HepG2 (cell line): ENCODE results near the gene NR1H2. TPM values are rescaled to one million over a fixed set of nuclear protein-coding genes. Genes with fewer than 3 reads are reported as not detected.

Experiments used
- ARHGAP35 ChIP-seq: sonication (generic); formaldehyde crosslinking; IDR thresholded peaks from 2 replicates; pipeline ENCODE4 v1.9.0; 2022; ENCODE audit warnings: mild to moderate bottlenecking, inconsistent platforms, moderate library complexity, missing genetic modification reagents, borderline replicate concordance
- BRCA1 ChIP-seq: sonication (generic); formaldehyde crosslinking; IDR thresholded peaks from 2 replicates; pipeline ENCODE4 v1.4.0; 2020; ENCODE audit warnings: missing genetic modification reagents
- CBX5 ChIP-seq: sonication (generic); formaldehyde crosslinking; IDR thresholded peaks from 2 replicates; pipeline ENCODE4 v1.4.0; 2020; ENCODE audit warnings: missing genetic modification reagents, borderline replicate concordance
- DMTF1 ChIP-seq: sonication (generic); formaldehyde crosslinking; IDR thresholded peaks from 2 replicates; pipeline ENCODE4 v1.4.0; 2020; ENCODE audit warnings: mild to moderate bottlenecking, missing genetic modification reagents
- ISX ChIP-seq: sonication (generic); formaldehyde crosslinking; conservative IDR thresholded peaks from 2 replicates; pipeline ENCODE4 v1.5.0; 2020; ENCODE audit warnings: missing genetic modification reagents
- KLF9 ChIP-seq: IDR thresholded peaks from 2 replicates; pipeline ENCODE4 v1.6.1; 2016; ENCODE audit warnings: low read depth
- NONO ChIP-seq, 2 experiments: fragments of 450-650 bp in 1 of 2; sonication (generic) in 1 of 2; formaldehyde crosslinking in 1 of 2; IDR thresholded peaks in 1 of 2; conservative IDR thresholded peaks in 1 of 2; 2 replicates each; pipeline versions ENCODE4 v1.6.1 to v1.8.0; 2017 to 2022; ENCODE audit warnings: mild to moderate bottlenecking in 1 of 2, missing genetic modification reagents in 1 of 2, moderate library complexity in 1 of 2
- POLR2AphosphoS5 ChIP-seq: IDR thresholded peaks from 2 replicates; pipeline ENCODE4 v1.6.1; 2012; ENCODE audit warnings: low read depth, low read length
- PRMT3 ChIP-seq: sonication (generic); formaldehyde crosslinking; IDR thresholded peaks from 2 replicates; pipeline ENCODE4 v1.8.1; 2022; ENCODE audit warnings: low read depth, mild to moderate bottlenecking, moderate library complexity, missing genetic modification reagents, borderline replicate concordance
- RCOR2 ChIP-seq: IDR thresholded peaks from 2 replicates; pipeline ENCODE4 v1.6.1; 2016; ENCODE audit warnings: missing biosample characterization, missing genetic modification reagents
- RFXAP ChIP-seq: sonication (generic); formaldehyde crosslinking; IDR thresholded peaks from 2 replicates; pipeline ENCODE4 v1.4.0; 2020; ENCODE audit warnings: missing genetic modification reagents, borderline replicate concordance
- SP1 ChIP-seq, 2 experiments: fragments of 450-650 bp in 1 of 2; sonication (generic) in 1 of 2; formaldehyde crosslinking in 1 of 2; IDR thresholded peaks; 2 replicates each; pipeline versions ENCODE4 v1.4.0 to v1.6.1; 2016 to 2020; ENCODE audit warnings: missing genetic modification reagents in 1 of 2
- SRF ChIP-seq: IDR thresholded peaks from 2 replicates; pipeline ENCODE4 v1.6.1; 2011; ENCODE audit warnings: mild to moderate bottlenecking, low read depth, low read length, moderate library complexity
- THAP9 ChIP-seq: sonication (generic); formaldehyde crosslinking; IDR thresholded peaks from 2 replicates; pipeline ENCODE4; 2020; ENCODE audit warnings: missing genetic modification reagents, mild to moderate bottlenecking, borderline replicate concordance
- YEATS4 ChIP-seq: sonication (generic); formaldehyde crosslinking; IDR thresholded peaks from 2 replicates; pipeline ENCODE4 v1.4.0; 2020; ENCODE audit warnings: missing genetic modification reagents, borderline replicate concordance
- ZFP62 ChIP-seq: sonication (generic); formaldehyde crosslinking; IDR thresholded peaks from 2 replicates; pipeline ENCODE4 v1.4.0; 2020; ENCODE audit warnings: missing genetic modification reagents
- ZFY ChIP-seq: sonication (generic); formaldehyde crosslinking; IDR thresholded peaks from 2 replicates; pipeline ENCODE4 v1.4.0; 2020; ENCODE audit warnings: missing genetic modification reagents
- ZNF160 ChIP-seq: sonication (generic); formaldehyde crosslinking; IDR thresholded peaks from 2 replicates; pipeline ENCODE4 v1.8.0; 2022; ENCODE audit warnings: mild to moderate bottlenecking, inconsistent platforms, missing genetic modification reagents
- ZNF232 ChIP-seq: sonication (generic); formaldehyde crosslinking; IDR thresholded peaks from 2 replicates; pipeline ENCODE4 v1.4.0; 2020; ENCODE audit warnings: missing genetic modification reagents, borderline replicate concordance
- ZNF878 ChIP-seq: sonication (generic); formaldehyde crosslinking; IDR thresholded peaks from 2 replicates; pipeline ENCODE4 v1.8.1; 2023; ENCODE audit warnings: mild to moderate bottlenecking, missing genetic modification reagents, moderate library complexity
- polyA plus RNA-seq, 8 experiments: library from polyadenylated mRNA; depleted of rRNA in 3 of 8; stranded (reverse) in 7 of 8; unstranded in 1 of 8; fragments of >200 nt; fragmentation: Illumina TruSeq in 4 of 8; extraction: Trizol in 4 of 8; gene quantifications; 2 replicates each; pipeline versions ENCODE4 v1.2.1 to v1.2.3, GENCODE V29; 2011 to 2016; ENCODE audit warnings: low read depth in 4 of 8, missing spikeins in 1 of 8, mixed read lengths in 1 of 8; ENCODE audit not compliant: insufficient read depth in 1 of 8
- total RNA-seq, 5 experiments: library from RNA; depleted of rRNA; stranded (reverse); fragments of >200 nt; fragmentation: Illumina TruSeq; extraction: Trizol; gene quantifications; 2 replicates each; pipeline ENCODE4 v1.2.3, GENCODE V29; 2016; ENCODE audit warnings: low read depth in 1 of 5
- TF ChIP-seq, protein P1 (sequence below): sonication (generic); formaldehyde crosslinking; IDR thresholded peaks from 2 replicates; pipeline ENCODE4 v1.8.1; 2022; ENCODE audit warnings: mild to moderate bottlenecking, missing genetic modification reagents
- TF ChIP-seq, protein P2 (sequence below): sonication (generic); formaldehyde crosslinking; IDR thresholded peaks from 2 replicates; pipeline ENCODE4 v1.5.0; 2020; ENCODE audit warnings: missing genetic modification reagents, mild to moderate bottlenecking, borderline replicate concordance

Gene NR1H2
- total and polyA plus RNA-seq, 2 of the 13 experiments (the other 11 are each of a cell fraction or from before 2014, with no cell fraction given), result 10.3 to 13.5 TPM

GRCh38 chr19:50333737-50334617, 42.3 kb upstream of the NR1H2 start (continued):
- TF ChIP-seq, protein P1, sequence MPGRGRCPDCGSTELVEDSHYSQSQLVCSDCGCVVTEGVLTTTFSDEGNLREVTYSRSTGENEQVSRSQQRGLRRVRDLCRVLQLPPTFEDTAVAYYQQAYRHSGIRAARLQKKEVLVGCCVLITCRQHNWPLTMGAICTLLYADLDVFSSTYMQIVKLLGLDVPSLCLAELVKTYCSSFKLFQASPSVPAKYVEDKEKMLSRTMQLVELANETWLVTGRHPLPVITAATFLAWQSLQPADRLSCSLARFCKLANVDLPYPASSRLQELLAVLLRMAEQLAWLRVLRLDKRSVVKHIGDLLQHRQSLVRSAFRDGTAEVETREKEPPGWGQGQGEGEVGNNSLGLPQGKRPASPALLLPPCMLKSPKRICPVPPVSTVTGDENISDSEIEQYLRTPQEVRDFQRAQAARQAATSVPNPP (CRISPR knock-in tag), result no peak
- peak; percentile 86 for TF ChIP-seq ISX (CRISPR knock-in tag)
- TF ChIP-seq ARHGAP35, result no peak; the same call in 1 of the 2 replicates
- TF ChIP-seq ZNF160, result peak; percentile 88; the same call in 1 of the 2 replicates
- TF ChIP-seq POLR2AphosphoS5, result peak; percentile 67
- TF ChIP-seq THAP9 (CRISPR knock-in tag), result 0 out of 2 replicates have a peak, but pooled peaks have one; percentile 14
- TF ChIP-seq SP1 (IDR thresholded peaks at IDR 0.05), result no peak
- TF ChIP-seq SP1 (CRISPR knock-in tag; IDR thresholded peaks at IDR 0.05), result no peak
- TF ChIP-seq, protein P2, sequence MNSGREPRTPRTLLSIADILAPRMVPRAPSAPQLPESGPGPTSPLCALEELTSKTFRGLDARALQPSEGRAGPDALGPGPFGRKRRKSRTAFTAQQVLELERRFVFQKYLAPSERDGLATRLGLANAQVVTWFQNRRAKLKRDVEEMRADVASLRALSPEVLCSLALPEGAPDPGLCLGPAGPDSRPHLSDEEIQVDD, result peak; percentile 92; the same call in 1 of the 2 replicates
- 0 out of 2 replicates have a peak, but pooled peaks have one; percentile 46 for TF ChIP-seq BRCA1
- peak; percentile 80; the same call in 1 of the 2 replicates for TF ChIP-seq YEATS4 (CRISPR knock-in tag)
- TF ChIP-seq ZFP62, result no peak
- TF ChIP-seq CBX5 (CRISPR knock-in tag), result no peak
- TF ChIP-seq SRF, result no peak
- TF ChIP-seq RCOR2 (CRISPR knock-in tag), result no peak
- TF ChIP-seq DMTF1 (CRISPR knock-in tag), result peak; percentile 54; the same call in 1 of the 2 replicates
- no peak for TF ChIP-seq ZNF878 (CRISPR knock-in tag)
- peak; percentile 73; the same call in 1 of the 2 replicates for TF ChIP-seq RFXAP (CRISPR knock-in tag)
- TF ChIP-seq KLF9 (CRISPR knock-in tag), result no peak
- TF ChIP-seq ZNF232 (CRISPR knock-in tag), result peak; percentile 94
- no peak for TF ChIP-seq NONO (IDR thresholded peaks at IDR 0.05)
- peak; percentile 16; the same call in 1 of the 2 replicates for TF ChIP-seq NONO (CRISPR knock-in tag; conservative IDR thresholded peaks at IDR 0.05)
- no peak for TF ChIP-seq PRMT3 (CRISPR knock-in tag)
- peak; percentile 83 for TF ChIP-seq ZFY (CRISPR knock-in tag)
